Measurements from ENCODE around the gene UNC5A.

DNA sequence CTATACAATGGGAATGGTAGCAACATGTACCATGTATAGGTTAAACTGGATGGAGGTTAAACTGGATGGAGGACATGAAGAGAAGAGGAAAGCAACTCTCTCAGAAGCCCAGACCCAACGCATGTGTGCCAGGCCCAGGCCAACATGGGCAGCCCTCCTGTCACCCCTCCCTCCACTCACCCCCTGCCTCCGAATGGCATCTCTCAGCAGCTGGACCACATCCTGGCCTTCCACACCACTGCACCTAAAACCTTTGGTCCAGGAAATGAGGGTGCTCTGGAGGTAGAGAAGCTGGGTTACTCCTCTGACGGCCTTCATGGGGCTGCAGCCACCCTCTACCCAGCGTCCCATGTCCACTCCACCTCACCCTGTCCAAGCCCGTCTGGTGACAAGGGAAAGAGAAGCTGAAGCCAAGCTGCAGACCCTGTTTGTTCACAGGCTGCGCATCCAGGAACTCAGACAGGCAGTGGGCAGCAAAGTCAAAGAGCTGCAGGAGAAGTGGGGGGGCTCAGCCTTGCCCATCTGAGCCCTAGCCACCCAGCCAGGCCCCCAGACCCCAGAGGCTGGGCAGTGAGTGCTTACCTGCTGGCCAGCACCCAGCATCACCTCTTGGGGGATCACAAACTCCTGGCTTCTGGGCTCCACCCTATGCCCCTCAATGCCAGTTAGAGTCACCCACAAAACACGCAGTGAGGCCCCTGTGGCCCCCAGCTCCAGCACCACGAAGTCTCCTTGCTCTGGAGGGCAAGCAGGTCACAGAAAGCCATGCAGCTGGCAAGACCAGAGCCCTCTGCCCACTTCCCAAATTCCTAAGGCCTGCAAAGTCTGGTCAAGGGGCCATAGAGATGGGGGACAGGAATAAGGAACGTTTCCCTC lies 80.3 kb downstream of the UNC5A start:
- TF ChIP-seq POLR2AphosphoS5 (IDR thresholded peaks at IDR 0.05; ENCODE audit: low read depth, low read length): no peak
- no peak for TF ChIP-seq CTCF (IDR thresholded peaks at IDR 0.05; ENCODE audit: control extremely low read depth in 1 of 3, insufficient read depth in 1 of 3, low read depth in 1 of 3, low read length in 3 of 3)
- TF ChIP-seq SIN3A (conservative IDR thresholded peaks at IDR 0.05 in 1 of 2, IDR thresholded peaks at IDR 0.05 in 1 of 2; ENCODE audit: low read depth in 1 of 2, low read length in 2 of 2): no peak
- no peak for TF ChIP-seq MAFK (IDR thresholded peaks at IDR 0.05; ENCODE audit: low read depth, low read length)
- TF ChIP-seq SP4 (IDR thresholded peaks at IDR 0.05; ENCODE audit: low read length): no peak
- no peak for TF ChIP-seq SIX5 (IDR thresholded peaks at IDR 0.05; ENCODE audit: low read depth, low read length)
- TF ChIP-seq, protein P1, sequence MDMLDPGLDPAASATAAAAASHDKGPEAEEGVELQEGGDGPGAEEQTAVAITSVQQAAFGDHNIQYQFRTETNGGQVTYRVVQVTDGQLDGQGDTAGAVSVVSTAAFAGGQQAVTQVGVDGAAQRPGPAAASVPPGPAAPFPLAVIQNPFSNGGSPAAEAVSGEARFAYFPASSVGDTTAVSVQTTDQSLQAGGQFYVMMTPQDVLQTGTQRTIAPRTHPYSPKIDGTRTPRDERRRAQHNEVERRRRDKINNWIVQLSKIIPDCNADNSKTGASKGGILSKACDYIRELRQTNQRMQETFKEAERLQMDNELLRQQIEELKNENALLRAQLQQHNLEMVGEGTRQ (IDR thresholded peaks at IDR 0.05; ENCODE audit: low read length): no peak
- no peak for TF ChIP-seq POLR2A (IDR thresholded peaks at IDR 0.05; ENCODE audit: control extremely low read depth in 1 of 2, low read depth in 2 of 2, low read length in 2 of 2)
- TF ChIP-seq, protein P2, sequence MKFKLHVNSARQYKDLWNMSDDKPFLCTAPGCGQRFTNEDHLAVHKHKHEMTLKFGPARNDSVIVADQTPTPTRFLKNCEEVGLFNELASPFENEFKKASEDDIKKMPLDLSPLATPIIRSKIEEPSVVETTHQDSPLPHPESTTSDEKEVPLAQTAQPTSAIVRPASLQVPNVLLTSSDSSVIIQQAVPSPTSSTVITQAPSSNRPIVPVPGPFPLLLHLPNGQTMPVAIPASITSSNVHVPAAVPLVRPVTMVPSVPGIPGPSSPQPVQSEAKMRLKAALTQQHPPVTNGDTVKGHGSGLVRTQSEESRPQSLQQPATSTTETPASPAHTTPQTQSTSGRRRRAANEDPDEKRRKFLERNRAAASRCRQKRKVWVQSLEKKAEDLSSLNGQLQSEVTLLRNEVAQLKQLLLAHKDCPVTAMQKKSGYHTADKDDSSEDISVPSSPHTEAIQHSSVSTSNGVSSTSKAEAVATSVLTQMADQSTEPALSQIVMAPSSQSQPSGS (IDR thresholded peaks at IDR 0.05; ENCODE audit: low read length): no peak
- TF ChIP-seq PHF8 (conservative IDR thresholded peaks at IDR 0.05; ENCODE audit: low read depth, low read length): no peak

Data from H1 (cell line).